Measurements from ENCODE around the gene CALML6.

The CALML6 gene

DNA sequence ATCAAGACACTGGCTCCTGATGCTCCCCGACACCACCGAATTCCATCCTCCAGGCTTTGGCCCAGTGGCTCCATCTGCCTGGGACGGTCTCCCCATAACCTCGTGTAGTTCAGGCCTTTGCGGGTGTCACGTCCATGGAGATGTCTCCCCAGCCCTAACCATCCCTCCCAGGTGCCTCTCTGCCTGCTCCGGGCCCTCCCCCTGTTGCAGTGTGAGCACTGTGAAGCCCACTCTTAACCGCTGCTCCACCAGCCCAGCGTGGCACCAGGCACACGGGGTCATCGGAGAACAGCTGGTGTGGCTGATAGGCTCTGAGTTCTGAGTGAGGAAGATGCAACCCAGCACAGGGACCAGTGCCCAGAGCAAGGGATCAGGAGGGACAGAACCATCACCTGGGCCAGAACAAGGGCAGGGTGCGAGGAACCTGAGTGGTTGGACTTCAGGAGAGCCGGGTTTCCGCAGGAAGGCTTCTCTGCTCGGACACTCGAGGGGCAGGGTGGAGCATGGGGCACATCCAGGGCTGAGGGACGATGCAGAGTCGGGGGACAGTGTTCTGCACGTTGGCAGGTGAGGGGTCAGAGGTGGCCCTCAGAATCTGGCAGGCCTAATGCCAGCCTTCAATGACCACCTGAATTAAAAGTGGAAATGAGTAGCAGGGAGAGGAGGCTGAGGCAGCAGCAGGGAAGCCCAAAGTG is 21.6 kb upstream of the CALML6 start:
- TF ChIP-seq CTCF (IDR thresholded peaks at IDR 0.05; ENCODE audit: insufficient read depth, low read length, poor library complexity, severe bottlenecking), result no peak
- Histone ChIP-seq H3K27me3 (replicated peaks; ENCODE audit: control insufficient read depth, insufficient read depth, low read length) (no peaks in the 10 kb centered on the region; the same call in 1 of the 2 replicates), H3K4me3 (replicated peaks; ENCODE audit: low read depth, low read length) (no peak overlapping the region), H3K36me3 (ENCODE audit: control insufficient read depth, insufficient read depth, low read length) (no peaks in the 10 kb centered on the region)
- no peak for DNase-seq (ENCODE audit: extremely low read depth, insufficient read length)

DNA sequence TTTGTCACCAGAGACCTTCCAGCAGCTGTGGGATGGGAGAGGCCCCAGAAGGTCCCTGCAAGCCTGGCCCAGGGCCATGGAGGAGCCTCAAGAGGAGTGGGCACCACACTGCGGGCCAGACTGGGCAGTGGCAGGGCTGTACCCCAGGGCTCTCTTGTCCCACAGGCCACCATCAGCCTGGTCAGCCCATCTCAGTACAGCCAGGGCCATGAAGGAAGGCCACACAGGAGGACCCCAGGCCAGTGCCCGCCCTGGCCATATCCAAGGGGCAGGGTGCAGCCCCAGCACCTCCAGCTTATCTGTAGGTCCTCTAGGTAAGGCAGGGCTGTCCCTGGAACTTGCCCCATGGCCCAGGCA is 21.1 kb upstream of the CALML6 start:
- no peak overlapping the region for H3K4me3 ChIP-seq (replicated peaks; ENCODE audit: low read depth, low read length)
- H3K27me3 ChIP-seq (replicated peaks; ENCODE audit: control insufficient read depth, insufficient read depth, low read length), result no peaks in the 10 kb centered on the region; the same call in 1 of the 2 replicates

GRCh38 chr1:1894354-1895059 is 20.6 kb upstream of the CALML6 start:
- no peaks in the 10 kb centered on the region; the same call in 1 of the 2 replicates for H3K27me3 ChIP-seq (replicated peaks; ENCODE audit: control insufficient read depth, insufficient read depth, low read length)
- no peak for TF ChIP-seq CTCF (IDR thresholded peaks at IDR 0.05; ENCODE audit: insufficient read depth, low read length, poor library complexity, severe bottlenecking)
- no peaks in the 10 kb centered on the region for H3K36me3 ChIP-seq (ENCODE audit: control insufficient read depth, insufficient read depth, low read length)
- H3K4me3 ChIP-seq (replicated peaks; ENCODE audit: low read depth, low read length), result no peak overlapping the region
- no peak for DNase-seq (ENCODE audit: extremely low read depth, insufficient read length)

More for the DNA sequence above, 21.1 kb upstream of the CALML6 start:
- no peaks in the 10 kb centered on the region for H3K36me3 ChIP-seq (ENCODE audit: control insufficient read depth, insufficient read depth, low read length)
- TF ChIP-seq CTCF (IDR thresholded peaks at IDR 0.05; ENCODE audit: insufficient read depth, low read length, poor library complexity, severe bottlenecking), result no peak
- DNase-seq (ENCODE audit: extremely low read depth, insufficient read length), result no peak

DNA sequence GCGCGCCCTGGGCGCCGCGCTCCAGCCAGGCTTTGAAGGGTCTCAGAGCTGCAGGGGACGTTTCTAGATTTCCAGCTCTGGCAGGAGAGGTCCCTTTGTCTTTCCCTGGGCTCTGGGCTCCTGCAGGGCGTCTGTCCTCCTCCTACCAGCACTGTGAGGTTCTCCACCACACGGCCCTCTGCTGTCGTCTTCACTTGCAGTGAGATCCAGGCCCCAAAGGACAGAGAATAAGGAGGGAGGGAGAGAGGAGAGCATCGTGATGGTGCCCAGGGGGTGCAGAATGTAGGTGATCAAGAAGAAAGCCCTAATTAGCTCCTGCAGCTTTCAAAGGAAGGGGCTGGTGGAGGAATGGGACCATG is 20.0 kb upstream of the CALML6 start:
- no peak overlapping the region for H3K4me3 ChIP-seq (replicated peaks; ENCODE audit: low read depth, low read length)
- no peaks in the 10 kb centered on the region for H3K36me3 ChIP-seq (ENCODE audit: control insufficient read depth, insufficient read depth, low read length)
- TF ChIP-seq CTCF (IDR thresholded peaks at IDR 0.05; ENCODE audit: insufficient read depth, low read length, poor library complexity, severe bottlenecking), result no peak
- DNase-seq (ENCODE audit: extremely low read depth, insufficient read length), result no peak
- no peaks in the 10 kb centered on the region; the same call in 1 of the 2 replicates for H3K27me3 ChIP-seq (replicated peaks; ENCODE audit: control insufficient read depth, insufficient read depth, low read length)

GRCh38 chr1:1895456-1896336 is 19.4 kb upstream of the CALML6 start:
- no peak for DNase-seq (ENCODE audit: extremely low read depth, insufficient read length)
- H3K4me3 ChIP-seq (replicated peaks; ENCODE audit: low read depth, low read length), result no peak overlapping the region
- H3K27me3 ChIP-seq (replicated peaks; ENCODE audit: control insufficient read depth, insufficient read depth, low read length), result no peaks in the 10 kb centered on the region; the same call in 1 of the 2 replicates
- no peak for TF ChIP-seq CTCF (IDR thresholded peaks at IDR 0.05; ENCODE audit: insufficient read depth, low read length, poor library complexity, severe bottlenecking)
- H3K36me3 ChIP-seq (ENCODE audit: control insufficient read depth, insufficient read depth, low read length), result no peaks in the 10 kb centered on the region
